PFSK-1 (cell line): Measurements from ENCODE around the gene CGREF1.

Experiments used
- FOXP2 ChIP-seq: optimal IDR thresholded peaks from 2 replicates; pipeline ENCODE3; 2011; ENCODE audit warnings: borderline replicate concordance, control low read depth, inconsistent platforms; ENCODE audit not compliant: insufficient read depth; ENCODE audit errors: extremely low read length, extremely low read depth
- POLR2AphosphoS5 ChIP-seq: IDR thresholded peaks from 2 replicates; pipeline ENCODE4 v1.6.1; 2012; ENCODE audit warnings: low read depth, mild to moderate bottlenecking, control low read depth, low read length, moderate library complexity
- REST ChIP-seq, 2 experiments: IDR thresholded peaks; 2 replicates each; pipeline versions ENCODE4 v1.6.1 to v1.8.0; 2011 to 2012; ENCODE audit warnings: low read depth in 2 of 2, low read length in 2 of 2, control low read depth in 1 of 2, inconsistent platforms in 1 of 2, mild to moderate bottlenecking in 1 of 2, moderate library complexity in 1 of 2; ENCODE audit not compliant: insufficient read depth in 1 of 2
- SIN3A ChIP-seq: IDR thresholded peaks from 2 replicates; pipeline ENCODE4 v1.6.1; 2012; ENCODE audit warnings: mild to moderate bottlenecking, low read length, moderate library complexity, borderline replicate concordance; ENCODE audit not compliant: insufficient read depth
- TAF1 ChIP-seq: IDR thresholded peaks from 2 replicates; pipeline ENCODE4 v1.6.1; 2012; ENCODE audit warnings: low read length, control low read depth, borderline replicate concordance; ENCODE audit not compliant: insufficient read depth

Gene CGREF1

GRCh38 chr2:27050996-27051901 lies 67.7 kb downstream of the CGREF1 start, which contains the start of gene AGBL5:
TSS of gene AGBL5 (plus strand) at chr2:27051668. CDS start at chr2:27052959, 1,291 bp downstream.
- TF ChIP-seq REST (IDR thresholded peaks at IDR 0.05; ENCODE audit: insufficient read depth in 1 of 2, low read depth in 2 of 2, low read length in 2 of 2): peak in 1 of 2 experiments; percentile 12; a peak in 1 of 4 replicates
- TF ChIP-seq SIN3A: no peak
- no peak for TF ChIP-seq FOXP2
- no peak for TF ChIP-seq TAF1
- TF ChIP-seq POLR2AphosphoS5: peak; percentile 86
